NCI-H146 treated with DMSO at 0.1 percent for 48 hours (cell line): Measurements from ENCODE around the gene ARFGAP1.

Source experiments
- DNase-seq: peaks from one replicate; lab custom pipeline; 2025; ENCODE audit not compliant: unreplicated experiment; lab: John Stamatoyannopoulos, UW

ARFGAP1 gene

DNA sequence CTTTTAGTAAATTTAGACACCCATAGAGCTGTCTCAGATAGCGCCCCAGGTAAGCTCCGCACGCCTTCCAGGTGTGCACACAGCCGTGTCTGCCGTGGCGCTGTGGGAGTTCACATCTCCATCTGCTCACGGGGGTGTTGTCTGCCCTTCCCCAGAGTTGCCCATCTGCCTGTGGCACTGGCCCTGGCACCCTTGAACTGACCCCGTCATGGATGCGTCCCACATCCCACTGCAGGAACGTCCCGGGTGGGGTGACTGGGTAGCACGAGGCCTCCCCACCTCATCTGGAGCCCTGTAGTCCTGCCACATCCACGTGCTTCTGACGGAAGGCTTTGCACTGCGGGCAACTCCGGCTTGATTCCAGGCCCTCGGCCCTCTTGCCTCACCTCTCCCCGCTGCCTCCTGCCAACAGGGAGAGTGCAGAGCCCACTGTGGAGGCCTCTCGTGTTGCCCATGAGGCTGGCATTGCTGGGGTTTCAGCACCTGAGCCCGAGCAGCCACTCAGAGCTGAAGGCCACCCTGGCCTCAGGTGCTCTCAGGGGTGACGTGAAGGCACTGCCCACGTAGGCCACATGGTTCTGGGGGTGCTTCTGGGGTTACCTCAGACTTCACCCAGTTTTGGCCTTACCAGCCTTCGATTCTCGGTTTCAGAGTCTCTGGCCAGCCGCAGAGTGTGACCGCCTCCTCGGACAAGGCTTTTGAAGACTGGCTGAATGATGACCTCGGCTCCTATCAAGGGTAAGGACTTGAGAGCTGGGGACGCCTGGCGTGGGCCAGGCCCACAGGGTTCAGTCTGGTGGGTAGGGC lies 5.1 kb downstream of the ARFGAP1 start:
- DNase-seq, result no peak

DNA sequence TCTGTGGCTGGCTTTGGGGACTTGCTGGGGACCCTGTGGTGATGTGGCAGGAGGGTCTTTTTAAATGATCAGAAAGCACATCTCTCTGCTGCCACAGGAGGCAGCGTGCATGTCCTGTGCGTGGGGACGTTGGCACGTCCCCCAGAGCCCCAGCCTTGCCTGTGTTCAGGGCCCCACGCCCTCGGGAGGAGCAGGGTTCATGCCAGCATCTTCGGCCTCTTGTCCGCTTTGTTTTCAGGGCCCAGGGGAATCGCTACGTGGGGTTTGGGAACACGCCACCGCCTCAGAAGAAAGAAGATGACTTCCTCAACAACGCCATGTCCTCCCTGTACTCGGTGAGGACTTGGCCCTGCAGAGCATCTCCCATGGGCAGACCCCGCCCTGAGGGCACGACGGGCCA lies 6.0 kb downstream of the ARFGAP1 start:
- no peak for DNase-seq

DNA sequence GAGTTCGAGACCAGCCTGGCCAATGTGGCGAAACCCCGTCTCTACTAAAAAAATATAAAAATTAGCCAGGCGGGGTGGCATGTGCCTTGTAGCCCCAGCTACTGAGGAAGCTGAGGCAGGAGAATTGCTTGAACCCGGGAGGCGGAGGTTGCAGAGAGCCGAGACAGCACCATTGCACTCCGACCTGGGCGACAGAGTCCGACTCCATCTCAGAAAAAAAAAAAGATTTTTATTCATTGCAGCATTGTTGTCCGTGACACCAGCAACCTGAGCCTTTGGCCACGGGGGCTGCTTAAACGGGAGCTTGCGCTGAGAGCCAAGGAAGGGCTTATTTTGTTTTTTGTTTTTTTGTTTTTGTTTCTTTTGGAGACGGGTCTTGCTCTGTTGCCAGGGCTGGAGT lies 7.3 kb downstream of the ARFGAP1 start:
- DNase-seq, result no peak

DNA sequence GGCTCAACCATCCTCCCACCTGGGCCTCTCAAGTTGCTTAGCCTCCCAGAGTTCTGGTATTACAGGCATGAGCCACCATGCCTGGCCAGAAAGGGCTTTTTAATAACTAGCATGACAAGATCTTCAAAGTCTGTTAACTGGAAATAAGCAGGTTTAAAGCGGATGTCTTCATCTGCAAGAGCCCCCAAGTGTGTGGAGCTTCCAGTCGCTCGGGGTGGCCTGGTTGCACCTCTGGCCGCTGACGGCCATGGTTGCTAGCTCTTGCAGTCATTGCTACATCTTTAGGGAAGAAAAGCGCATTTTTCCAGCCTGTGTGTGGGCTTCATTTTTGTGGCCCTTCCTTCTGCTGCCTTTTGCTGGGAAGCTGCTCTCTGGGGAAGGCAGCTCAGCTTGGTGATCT lies 7.8 kb downstream of the ARFGAP1 start:
- no peak for DNase-seq

DNA sequence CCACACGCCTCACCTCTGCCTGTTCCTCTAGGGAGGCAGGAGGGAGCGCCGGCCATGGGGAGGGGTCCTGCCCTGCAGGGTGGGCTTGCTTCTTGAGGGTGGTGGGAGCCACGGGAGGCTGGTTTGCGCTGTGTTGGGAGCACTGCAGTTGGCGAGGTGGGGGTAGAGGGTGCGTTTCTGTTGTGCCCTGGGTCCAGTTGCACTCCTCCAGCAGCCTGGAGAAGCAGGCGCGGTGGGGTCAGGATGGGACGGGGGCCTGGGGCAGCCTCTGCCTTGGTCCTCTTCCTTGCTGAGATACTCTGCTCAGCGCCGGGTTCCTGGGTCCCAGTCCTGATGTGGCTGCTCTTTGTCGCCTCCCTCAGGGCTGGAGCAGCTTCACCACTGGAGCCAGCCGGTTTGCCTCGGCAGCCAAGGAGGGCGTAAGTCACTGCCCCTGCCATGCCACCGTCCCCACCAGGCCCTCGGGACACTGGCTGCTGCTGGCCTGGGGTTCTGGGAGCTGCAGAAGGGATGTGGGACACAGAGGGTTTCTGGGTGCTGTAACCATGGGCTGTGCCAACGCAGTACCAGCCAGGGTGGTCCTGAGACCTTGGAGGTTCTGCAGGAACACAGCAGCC lies 8.4 kb downstream of the ARFGAP1 start:
- no peak for DNase-seq

DNA sequence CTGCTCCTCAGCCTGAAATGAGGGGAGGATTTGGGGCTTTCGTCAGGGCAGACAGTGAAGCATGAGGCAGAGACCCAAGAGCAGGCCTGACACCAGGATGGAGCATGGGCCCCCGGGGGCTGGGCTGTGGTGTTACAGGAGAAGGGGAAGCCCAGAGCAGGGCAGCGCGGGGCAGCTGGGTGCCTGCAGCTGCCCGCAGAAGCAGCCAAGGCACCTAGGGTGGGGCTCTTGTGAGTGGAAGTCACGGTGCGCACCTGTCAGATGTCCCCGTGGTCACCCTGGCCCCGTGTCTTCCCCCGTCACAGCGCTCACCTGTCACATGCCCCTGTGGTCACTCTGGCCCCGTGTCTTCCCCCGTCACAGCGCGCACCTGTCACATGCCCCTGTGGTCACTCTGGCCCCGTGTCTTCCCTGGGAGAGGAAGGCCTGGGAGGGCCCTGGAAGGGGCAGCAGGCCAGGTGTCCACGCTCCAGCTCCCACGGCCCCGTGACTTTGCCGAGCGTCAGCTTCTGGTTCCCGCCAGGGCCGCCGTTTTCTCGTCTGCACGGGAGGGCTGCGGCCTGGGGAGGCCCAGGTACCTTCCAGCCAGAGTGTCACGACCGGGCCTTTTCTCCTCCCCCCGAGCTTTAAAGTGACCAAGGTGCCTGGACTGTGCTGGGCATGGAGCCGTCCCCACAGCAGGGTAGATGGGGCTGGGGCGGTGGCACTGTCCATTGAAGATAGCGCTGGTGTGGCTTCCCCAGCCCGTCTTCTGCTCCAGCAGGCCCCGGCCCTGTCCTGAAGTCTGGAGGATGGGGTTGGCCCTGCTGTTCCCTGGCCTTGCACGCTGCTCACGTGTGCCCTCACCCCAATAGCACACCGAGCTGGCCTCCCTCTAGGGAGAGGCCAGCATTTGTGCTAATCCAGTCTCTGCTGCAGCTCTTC lies 9.4 kb downstream of the ARFGAP1 start:
- DNase-seq, result no peak

DNA sequence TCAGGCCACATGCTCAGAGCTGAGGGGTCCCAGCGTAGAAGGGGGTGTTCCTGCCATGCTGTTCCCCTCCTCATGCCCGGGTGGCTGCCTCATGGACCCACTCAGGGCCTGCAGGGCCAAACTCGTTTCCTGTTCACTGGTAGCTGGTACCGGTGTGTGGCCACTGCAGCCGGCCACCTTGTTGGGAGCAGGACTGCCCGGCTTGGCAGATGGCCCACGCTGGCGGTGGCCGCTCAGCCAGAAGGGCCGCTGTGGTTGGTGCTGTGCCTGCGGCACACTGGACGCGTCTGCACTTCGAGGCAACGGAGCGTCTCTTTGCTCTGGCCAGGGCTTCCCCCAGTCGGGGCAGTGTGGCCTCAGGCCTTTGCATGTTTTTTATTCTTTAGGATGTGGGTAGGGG lies 10.3 kb downstream of the ARFGAP1 start:
- DNase-seq, result no peak

DNA sequence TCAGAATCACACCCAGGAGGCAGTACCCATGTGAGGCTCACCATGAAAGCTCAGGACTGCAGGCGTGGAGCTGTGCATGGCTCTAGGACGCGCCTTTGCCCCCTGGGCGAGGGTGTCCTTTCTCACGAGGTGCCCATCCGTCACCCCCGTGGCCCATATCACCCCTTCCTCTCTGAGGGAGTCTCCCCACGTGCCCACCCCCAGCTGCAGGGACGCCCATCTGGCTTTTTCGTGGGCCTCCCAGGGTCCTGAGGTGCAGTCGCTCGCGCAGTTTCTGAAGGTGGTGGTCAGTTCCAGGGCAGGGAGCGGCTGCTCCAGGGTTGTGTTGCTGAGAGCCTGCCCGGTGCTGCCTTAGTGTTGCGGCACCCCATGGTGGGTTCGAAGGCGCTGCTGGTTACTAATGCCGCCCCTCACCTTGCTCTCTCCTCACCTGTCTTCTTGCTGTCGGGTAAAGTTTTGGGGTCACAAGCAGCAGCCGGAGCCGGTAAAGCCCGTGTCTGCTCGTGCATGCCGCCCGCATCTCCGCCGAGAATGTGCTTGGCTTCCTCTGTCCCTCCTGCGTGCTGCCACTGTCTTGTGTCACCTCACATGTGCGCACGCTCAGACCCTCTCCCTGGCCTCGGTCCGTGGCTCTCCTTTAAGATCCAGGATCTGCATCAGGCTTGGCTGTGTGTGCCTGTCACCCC lies 10.9 kb downstream of the ARFGAP1 start:
- no peak for DNase-seq

DNA sequence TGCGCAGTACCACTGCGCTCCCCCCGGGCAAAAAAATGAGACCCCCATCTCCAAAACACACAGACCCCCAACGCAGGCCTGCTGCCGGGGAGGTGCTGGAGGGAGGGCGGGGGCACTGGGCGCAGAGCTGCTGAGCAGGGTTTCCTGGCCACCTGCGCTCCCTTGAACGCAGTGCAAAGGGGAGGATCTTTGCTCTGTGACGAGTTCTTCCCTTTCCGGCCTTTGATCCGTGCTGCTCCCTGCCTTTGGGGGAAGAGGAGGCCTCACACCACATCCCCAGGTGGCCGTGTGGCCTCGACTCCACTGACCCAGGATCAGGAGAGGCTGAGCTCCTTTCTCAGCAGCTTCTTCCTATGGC lies 11.4 kb downstream of the ARFGAP1 start:
- no peak for DNase-seq

DNA sequence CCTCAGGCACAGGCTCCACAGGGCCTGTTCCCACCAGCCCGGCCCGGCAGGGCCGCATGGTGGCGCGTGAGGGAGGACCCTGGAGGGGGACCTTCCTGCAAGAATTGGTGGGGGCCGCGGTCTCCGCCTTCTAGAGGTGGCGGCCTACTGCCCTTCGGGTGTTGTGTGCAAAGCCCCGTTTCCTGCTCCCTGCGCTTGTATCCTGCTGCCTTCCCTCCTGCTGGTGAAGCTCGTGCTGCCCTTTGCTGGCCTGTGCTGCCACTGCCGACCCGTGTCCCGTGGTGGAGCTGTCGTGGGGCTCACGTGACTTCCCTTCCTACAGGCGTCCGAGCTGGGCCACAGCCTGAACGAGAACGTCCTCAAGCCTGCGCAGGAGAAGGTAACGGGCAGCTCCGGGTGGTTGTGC lies 11.9 kb downstream of the ARFGAP1 start:
- no peak for DNase-seq

DNA sequence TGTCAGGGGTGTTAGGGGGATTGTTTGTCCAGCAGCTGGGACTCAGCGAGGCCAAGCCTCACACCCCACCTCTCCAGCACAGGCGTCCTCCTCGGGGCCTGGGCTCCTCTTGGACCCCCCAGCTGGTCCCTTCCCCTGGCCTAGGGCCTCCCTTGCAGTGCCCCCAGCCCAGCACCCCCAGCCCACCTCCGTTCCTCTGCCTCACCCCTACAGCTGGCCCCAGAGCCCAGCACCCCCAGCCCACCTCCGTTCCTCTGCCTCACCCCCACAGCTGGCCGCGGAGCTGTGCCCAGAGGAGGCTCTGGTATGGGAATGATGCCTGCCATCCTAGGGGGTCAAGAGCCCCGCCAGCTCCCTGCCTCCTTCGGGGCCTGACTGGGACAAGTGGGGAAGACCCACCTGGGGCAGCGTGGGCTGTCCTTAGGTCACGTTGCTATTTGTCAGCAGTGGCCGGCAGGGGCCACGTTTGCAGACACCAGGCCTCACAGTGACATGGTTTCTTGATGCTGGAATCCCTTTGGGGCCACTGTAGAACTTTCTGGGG lies 12.4 kb downstream of the ARFGAP1 start:
- DNase-seq, result no peak

DNA sequence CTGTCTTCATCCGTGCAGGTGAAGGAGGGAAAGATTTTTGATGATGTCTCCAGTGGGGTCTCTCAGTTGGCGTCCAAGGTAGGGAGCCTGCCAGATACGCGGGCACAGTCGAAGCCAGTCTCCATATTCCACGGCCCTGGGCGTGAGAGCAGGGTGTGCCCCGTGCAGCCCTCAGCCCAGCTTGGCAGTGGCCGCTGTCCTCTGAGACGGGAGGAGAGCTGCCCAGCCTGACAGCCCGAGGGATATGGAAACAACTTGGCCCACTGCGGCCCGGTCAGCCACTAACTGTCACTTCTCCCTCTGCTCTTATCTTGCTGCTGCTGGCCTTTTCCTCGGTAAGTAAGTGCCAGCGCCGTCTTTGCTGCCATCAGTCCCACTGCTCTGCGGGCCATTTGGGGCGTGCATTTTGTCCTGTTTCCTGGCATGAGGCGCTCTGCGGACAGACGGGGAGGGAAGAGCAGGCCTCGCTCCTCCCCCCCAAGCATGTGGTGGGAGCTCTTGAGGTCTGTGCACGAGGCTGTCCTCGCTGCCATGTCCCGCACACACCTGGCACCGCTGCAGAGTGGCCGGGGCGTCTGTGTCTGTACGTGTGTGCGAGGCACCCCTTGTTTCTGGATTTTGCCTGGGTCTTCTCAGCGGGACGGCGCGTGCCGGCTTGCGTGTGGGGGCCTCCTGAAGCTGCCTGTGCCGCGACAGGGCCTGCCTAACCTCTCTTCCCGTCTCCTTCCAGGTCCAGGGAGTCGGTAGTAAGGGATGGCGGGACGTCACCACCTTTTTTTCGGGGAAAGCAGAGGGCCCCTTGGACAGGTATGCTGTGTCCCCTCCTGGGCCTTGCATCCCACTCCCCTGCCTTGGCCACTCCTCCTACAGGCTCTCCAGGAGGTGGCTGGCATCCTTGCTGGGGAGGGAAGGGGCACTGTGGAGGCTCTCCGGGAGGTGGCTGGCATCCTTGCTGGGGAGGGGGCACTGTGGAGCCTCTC lies 13.3 kb downstream of the ARFGAP1 start:
- DNase-seq, result no peak

DNA sequence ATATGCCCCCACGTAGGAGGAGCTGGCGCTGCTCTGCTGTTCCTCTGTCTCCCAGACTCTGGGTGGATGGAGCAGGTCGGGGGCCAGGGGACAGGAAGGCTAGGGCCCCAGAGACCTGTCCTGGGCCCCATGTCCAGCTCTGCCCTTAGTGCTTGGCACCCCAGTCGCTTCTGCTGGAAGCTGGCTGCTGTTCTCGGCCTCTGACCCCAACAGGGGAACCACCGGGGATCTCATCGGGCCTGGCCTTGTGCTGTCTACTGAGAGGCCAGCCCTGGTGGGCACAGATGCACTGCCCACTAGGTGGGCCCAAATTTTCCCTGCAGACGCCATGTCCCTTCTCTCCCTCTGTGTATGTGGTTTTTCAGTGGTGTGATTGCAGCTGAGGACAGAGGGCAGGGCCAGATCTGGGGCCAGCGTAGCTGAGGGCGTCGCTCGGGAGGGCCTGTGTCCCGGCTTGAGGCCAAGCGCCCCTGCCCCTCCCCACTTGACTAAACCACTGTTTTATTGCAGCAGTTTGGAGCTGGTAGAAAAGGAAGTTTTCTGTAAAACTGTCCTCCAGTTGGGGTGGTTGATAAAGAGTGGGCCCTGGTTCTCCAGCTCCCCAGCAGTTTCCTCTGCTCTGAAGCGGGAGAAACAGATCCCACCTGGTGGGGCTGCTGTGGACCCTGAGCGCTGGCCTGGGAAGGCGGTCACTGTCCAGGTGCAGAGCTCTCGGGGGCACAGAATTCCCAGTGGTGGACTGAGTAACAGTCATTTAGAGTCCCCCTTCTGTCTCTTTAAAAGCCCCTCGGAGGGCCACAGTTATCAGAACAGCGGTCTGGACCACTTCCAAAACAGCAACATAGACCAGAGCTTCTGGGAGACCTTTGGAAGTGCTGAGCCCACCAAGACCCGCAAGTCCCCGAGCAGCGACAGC lies 14.4 kb downstream of the ARFGAP1 start:
- DNase-seq, result no peak

DNA sequence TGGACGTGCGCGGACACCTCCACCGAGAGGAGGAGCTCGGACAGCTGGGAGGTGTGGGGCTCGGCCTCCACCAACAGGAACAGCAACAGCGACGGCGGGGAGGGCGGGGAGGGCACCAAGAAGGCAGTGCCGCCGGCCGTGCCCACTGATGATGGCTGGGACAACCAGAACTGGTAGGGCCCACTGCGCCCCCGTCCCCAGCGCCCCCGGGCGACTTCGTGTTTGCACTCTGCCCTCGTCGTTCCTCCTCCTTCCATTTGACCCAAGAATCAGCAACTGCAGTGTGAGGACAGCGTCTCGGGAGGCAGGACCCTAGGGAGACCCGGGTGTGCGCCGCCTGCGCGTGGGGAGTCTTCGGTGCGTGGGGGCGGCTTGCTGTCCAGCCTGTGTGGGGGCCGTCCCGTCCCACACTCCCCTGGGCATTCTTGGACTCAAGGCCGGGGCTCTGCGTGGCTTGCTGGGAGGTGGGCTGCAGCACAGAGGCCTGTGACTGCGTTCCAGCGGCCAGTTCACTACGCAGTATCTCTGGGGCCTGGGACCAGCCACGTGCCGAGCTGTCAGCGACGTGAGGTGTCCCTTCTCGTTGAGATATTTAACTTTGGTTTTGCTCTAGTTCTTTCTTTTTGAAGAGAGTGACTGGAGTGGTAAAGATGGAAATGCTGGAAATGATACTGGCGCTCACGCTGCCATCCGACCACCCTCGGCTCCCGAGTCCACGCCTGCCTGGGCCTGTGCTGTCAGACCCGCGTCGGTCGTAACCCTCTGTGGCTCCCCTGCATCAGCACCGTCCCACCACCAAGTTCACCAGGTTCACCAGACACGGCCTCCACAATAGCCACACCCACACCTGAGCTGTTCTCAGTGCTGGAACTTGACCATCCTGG lies 15.3 kb downstream of the ARFGAP1 start:
- no peak for DNase-seq

DNA sequence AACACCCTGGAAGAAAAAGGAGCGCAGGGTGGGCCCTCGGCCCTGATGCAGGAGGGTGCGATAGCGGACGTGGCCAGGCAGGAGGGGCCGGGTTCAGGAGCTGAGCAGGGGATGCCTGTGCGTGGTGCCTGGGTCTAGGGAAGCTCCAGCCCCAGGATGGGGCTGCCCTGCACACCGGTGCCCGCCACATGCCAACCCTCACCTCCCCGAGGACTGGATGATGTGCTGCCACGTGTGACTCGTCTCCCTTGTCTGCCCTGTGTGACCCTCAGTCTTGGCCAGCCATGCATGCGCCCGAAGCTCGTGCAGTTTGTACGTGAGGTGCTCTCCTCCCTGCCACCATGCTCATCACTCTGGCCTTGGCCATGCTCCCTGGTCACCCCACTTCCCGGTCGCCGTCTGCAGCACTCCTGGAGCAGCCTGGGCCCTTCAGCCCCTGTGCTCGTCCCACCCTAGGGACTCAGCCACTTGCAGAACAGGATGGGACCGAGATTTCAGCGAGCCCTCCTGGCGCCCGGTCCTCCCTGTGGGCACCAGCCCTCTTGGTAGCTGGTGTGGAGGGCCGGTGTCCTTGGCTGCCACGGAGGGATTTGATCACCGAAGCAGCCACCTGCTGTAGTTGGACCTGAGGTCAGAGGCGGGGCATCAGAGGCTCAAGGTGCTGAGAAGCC lies 16.1 kb downstream of the ARFGAP1 start:
- no peak for DNase-seq

DNA sequence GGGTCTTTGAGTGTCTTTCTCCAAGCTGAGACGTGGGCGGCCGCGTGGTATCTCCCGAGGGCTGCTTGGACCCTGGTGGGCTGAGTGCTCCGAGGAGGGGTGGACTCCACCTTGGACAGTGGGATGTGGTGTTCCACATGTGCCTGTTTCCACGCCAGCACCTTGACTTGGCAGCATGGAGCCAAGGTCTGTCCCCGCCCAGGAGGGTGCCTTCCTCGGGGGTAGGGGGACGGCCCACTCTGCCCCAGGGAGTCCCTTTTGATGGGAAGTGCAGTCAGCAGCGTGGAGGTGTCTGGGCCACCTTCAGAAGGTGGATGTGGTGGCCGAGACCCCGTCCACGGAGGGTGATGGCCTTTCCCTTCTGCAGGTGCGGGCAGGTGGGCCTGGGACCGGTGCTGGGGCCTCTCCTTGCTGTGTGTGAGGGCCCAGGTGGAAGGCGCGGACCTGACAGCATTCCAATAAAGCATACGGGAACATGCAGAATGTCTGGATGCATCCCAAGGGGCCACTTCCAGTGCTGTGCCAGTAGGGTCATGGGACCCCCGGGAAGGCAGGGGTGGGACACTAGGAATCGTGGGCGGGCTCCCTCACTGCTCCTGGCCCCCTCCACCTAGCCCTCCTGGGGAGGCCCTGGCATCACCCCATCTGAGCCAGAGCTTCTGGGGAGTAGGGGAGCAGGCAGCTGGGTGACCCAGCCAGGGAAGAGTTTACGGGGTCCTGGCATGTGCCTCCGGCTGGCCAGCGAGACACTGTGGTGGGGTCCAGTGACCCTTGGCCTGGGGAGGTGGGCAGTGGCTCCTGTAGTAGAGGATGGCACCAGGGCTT lies 16.9 kb downstream of the ARFGAP1 start:
- no peak for DNase-seq
